Glomerular visceral epithelial cell (primary cell): ENCODE measurements around the gene SYCP2.
"Not testable (repeated sequence)": the region's sequence is repeated elsewhere in the genome, so short reads cannot be mapped to it uniquely, and the experiment has no call there.

Experiments
- DNase-seq: peaks from one replicate; pipeline ENCODE4 v3.0.0-alpha.2; 2016; ENCODE audit errors: extremely low spot score

SYCP2 gene

GRCh38 chr20:59933296-59933848 lies at the start of gene SYCP2:
SYCP2 (minus strand) TSS chr20:59933637; CDS start chr20:59922413, 11,224 bp downstream.
- peak; percentile 50 for DNase-seq

- no peak for DNase-seq
These were observed 49.6 kb upstream of the SYCP2 start for GRCh38 chr20:59983076-59983475.

GRCh38 chr20:59977086-59977485 lies 43.6 kb upstream of the SYCP2 start:
- no peak for DNase-seq

- no peak for DNase-seq
These were observed 42.8 kb upstream of the SYCP2 start for GRCh38 chr20:59976156-59976782.

- no peak for DNase-seq
These were observed 38.8 kb upstream of the SYCP2 start for GRCh38 chr20:59972037-59972801.

- no peak for DNase-seq
These were observed 38.0 kb upstream of the SYCP2 start for GRCh38 chr20:59971428-59971827.

GRCh38 chr20:59966428-59966827 lies 33.0 kb upstream of the SYCP2 start:
- no peak for DNase-seq

- no peak for DNase-seq
These were observed 28.7 kb upstream of the SYCP2 start for GRCh38 chr20:59962155-59962554.

- DNase-seq = no peak
These were observed 28.0 kb upstream of the SYCP2 start for GRCh38 chr20:59961423-59961822.

GRCh38 chr20:59958626-59959025 lies 25.2 kb upstream of the SYCP2 start:
- DNase-seq = no peak

GRCh38 chr20:59958123-59958522 lies 24.7 kb upstream of the SYCP2 start, which contains the start of gene CDH26:
CDH26 (plus strand) TSS chr20:59958423; CDS start chr20:59958727, 304 bp downstream.
- DNase-seq = no peak

GRCh38 chr20:59957568-59957967 lies 24.1 kb upstream of the SYCP2 start:
- DNase-seq = not testable (repeated sequence)

- no peak for DNase-seq
These were observed 21.8 kb upstream of the SYCP2 start for GRCh38 chr20:59955131-59955796.

GRCh38 chr20:59954718-59955117 lies 21.3 kb upstream of the SYCP2 start:
- no peak for DNase-seq

- DNase-seq = no peak
These were observed 16.5 kb upstream of the SYCP2 start for GRCh38 chr20:59949911-59950310.

GRCh38 chr20:59948828-59949720 lies 15.6 kb upstream of the SYCP2 start:
- DNase-seq = peak; percentile 61

- no peak for DNase-seq
These were observed 14.8 kb upstream of the SYCP2 start for GRCh38 chr20:59948212-59948611.

- no peak for DNase-seq
These were observed 13.9 kb upstream of the SYCP2 start for GRCh38 chr20:59947376-59947775.

GRCh38 chr20:59945731-59946130 lies 12.3 kb upstream of the SYCP2 start:
- no peak for DNase-seq

GRCh38 chr20:59945175-59945574 lies 11.7 kb upstream of the SYCP2 start:
- DNase-seq = no peak

- DNase-seq = no peak
These were observed 11.3 kb upstream of the SYCP2 start for GRCh38 chr20:59944726-59945125.
